ENCODE data around the gene ATP11C.

ATP11C gene

GRCh38 chrX:139802048-139802447 is 130.8 kb downstream of the ATP11C start:
- Histone ChIP-seq H3K4me1 (ENCODE audit: control insufficient read depth in 1 of 2, insufficient read depth in 1 of 2, low read depth in 1 of 2, low read length in 1 of 2) (no peaks in the 10 kb centered on the region), H3K27ac (no peak overlapping the region), H3K27me3 (no peaks in the 10 kb centered on the region), H3K36me3 (peaks cover 31% of the 10 kb centered on the region), H3K4me3 (ENCODE audit: low read depth in 1 of 2, low read length in 1 of 2) (no peak overlapping the region), H3K9me3 (no peaks in the 10 kb centered on the region)
- no peak for TF ChIP-seq CTCF (IDR thresholded peaks at IDR 0.05)

GRCh38 chrX:139801397-139801813 is 131.4 kb downstream of the ATP11C start:
- no peak for TF ChIP-seq CTCF (IDR thresholded peaks at IDR 0.05)
- no peaks in the 10 kb centered on the region for H3K27me3 ChIP-seq
- H3K4me1 ChIP-seq (ENCODE audit: control insufficient read depth in 1 of 2, insufficient read depth in 1 of 2, low read depth in 1 of 2, low read length in 1 of 2): no peaks in the 10 kb centered on the region
- H3K9me3 ChIP-seq: no peaks in the 10 kb centered on the region
- H3K4me3 ChIP-seq (ENCODE audit: low read depth in 1 of 2, low read length in 1 of 2): no peak overlapping the region
- H3K27ac ChIP-seq: no peak overlapping the region
- peaks cover 31% of the 10 kb centered on the region for H3K36me3 ChIP-seq

DNA sequence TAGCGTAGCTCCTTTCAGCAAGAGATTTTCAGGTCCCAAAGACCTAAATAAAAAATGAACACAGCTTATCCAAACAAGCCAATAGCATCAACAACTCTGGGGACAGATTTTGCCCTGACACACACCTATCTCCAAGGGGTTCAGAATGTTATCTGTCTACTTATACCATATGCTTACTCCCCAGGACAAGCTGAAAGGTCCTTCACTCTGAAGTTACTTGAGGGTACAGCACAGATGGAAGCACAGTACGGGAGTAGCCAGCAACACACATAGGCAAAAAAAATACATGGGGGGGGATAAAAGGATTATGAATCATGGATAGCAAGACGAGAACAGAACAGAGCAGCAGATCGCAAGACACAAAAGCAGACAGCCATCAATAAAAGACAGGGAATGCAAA is 134.2 kb downstream of the ATP11C start:
- TF ChIP-seq CTCF (IDR thresholded peaks at IDR 0.05): no peak
- peaks cover 37% of the 10 kb centered on the region for H3K36me3 ChIP-seq
- H3K9me3 ChIP-seq: no peaks in the 10 kb centered on the region
- no peak overlapping the region for H3K4me3 ChIP-seq (ENCODE audit: low read depth in 1 of 2, low read length in 1 of 2)
- H3K4me1 ChIP-seq (ENCODE audit: control insufficient read depth in 1 of 2, insufficient read depth in 1 of 2, low read depth in 1 of 2, low read length in 1 of 2): no peaks in the 10 kb centered on the region
- no peaks in the 10 kb centered on the region for H3K27me3 ChIP-seq
- no peak overlapping the region for H3K27ac ChIP-seq

- no peak overlapping the region for H3K27ac ChIP-seq
- TF ChIP-seq CTCF (IDR thresholded peaks at IDR 0.05): no peak
- no peak overlapping the region for H3K4me3 ChIP-seq (ENCODE audit: low read depth in 1 of 2, low read length in 1 of 2)
- H3K27me3 ChIP-seq: no peaks in the 10 kb centered on the region
- H3K4me1 ChIP-seq (ENCODE audit: control insufficient read depth in 1 of 2, insufficient read depth in 1 of 2, low read depth in 1 of 2, low read length in 1 of 2): no peaks in the 10 kb centered on the region
- H3K9me3 ChIP-seq: no peaks in the 10 kb centered on the region
- peaks cover 14% of the 10 kb centered on the region for H3K36me3 ChIP-seq
Measured at GRCh38 chrX:139795196-139795595, 137.7 kb downstream of the ATP11C start.

DNA sequence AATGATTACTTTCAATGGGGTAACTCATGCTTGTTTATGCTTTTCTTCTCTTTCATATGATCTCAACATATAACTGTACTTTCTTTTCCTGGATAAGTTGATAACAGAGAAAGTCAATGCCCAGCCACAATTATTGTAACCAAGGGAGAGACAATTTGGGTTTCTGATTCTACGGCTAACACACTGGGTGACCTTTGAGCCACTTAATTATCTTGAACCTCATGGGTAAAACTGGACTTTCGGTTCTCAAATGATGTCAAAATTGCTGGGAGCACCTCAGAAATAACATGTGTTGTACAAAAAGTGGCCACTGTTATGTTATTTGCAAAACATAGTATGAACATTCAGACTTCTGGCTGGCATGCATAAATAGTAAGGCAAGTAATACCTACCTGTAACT is 145.3 kb downstream of the ATP11C start:
- no peaks in the 10 kb centered on the region for H3K27me3 ChIP-seq
- no peak for TF ChIP-seq CTCF (IDR thresholded peaks at IDR 0.05)
- no peak overlapping the region for H3K27ac ChIP-seq
- H3K4me3 ChIP-seq (ENCODE audit: low read depth in 1 of 2, low read length in 1 of 2): no peak overlapping the region
- peaks cover 26% of the 10 kb centered on the region for H3K36me3 ChIP-seq
- H3K9me3 ChIP-seq: no peaks in the 10 kb centered on the region
- H3K4me1 ChIP-seq (ENCODE audit: control insufficient read depth in 1 of 2, insufficient read depth in 1 of 2, low read depth in 1 of 2, low read length in 1 of 2): no peaks in the 10 kb centered on the region

GRCh38 chrX:139784807-139785206 is 148.0 kb downstream of the ATP11C start:
- Histone ChIP-seq H3K27me3 (no peaks in the 10 kb centered on the region), H3K36me3 (peaks cover 26% of the 10 kb centered on the region), H3K4me1 (ENCODE audit: control insufficient read depth in 1 of 2, insufficient read depth in 1 of 2, low read depth in 1 of 2, low read length in 1 of 2) (no peaks in the 10 kb centered on the region), H3K4me3 (ENCODE audit: low read depth in 1 of 2, low read length in 1 of 2) (no peak overlapping the region), H3K9me3 (no peaks in the 10 kb centered on the region), H3K27ac (no peak overlapping the region)
- no peak for TF ChIP-seq CTCF (IDR thresholded peaks at IDR 0.05)
